Measurements from ENCODE around the gene CBX1. TPM values are rescaled to one million over a fixed set of nuclear protein-coding genes. Genes with fewer than 3 reads are reported as not detected.

Gene CBX1
- total and polyA plus RNA-seq, 2 of the 13 experiments (the other 11 are each of a cell fraction or from before 2014, with no cell fraction given) = 17.8 to 108 TPM

DNA sequence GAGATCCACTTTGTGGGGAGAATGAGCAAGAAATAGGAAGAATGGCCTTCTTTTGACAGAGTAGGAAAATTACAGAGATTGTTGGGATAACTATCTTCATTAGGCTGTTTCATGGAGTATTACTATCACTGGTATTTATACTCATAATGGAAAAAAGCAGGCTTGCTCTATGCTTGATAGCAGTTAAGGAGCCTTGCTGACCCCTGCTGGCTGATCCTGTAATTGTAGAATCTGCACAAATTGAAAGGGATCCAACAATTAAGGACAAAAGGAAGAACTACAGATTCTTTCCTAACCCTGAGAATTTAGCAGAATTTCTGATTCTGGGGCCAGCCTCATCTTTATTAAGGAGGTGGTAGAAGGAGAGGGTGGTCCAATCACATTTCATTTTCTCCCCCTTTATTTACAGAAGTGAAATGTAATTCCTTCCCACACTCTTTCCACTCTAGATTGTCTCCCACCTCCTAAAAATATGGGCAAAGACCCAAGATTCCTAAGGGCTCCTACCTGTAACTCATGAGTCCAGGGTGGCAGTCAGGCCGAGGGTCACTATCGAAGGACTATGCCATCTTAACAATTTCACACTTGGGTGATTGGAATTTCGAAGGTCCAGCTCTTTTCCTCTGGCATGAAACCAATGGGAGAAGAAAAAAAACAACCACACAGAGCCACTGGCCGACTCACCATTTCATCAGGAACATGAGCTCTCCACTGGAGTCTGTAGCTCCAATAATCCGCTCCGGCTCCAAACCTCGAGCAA, 26.8 kb downstream of the CBX1 start:
- Histone ChIP-seq H3K9me3 (ENCODE audit: low read length) (no peaks in the 10 kb centered on the region), H3K9ac (ENCODE audit: insufficient read depth, low read depth, low read length) (no peak overlapping the region), H3K27ac (ENCODE audit: extremely low read length, insufficient read depth, low read length) (no peak overlapping the region), H4K20me1 (ENCODE audit: insufficient read depth, low read length) (peaks cover under 1% of the 10 kb centered on the region; the same call in 1 of the 2 replicates), H3K79me2 (ENCODE audit: insufficient read depth, low read length) (no peaks in the 10 kb centered on the region), H3K4me1 (ENCODE audit: insufficient read depth, low read length) (0 out of 2 replicates have a peak, but pooled peaks cover 8% of the 10 kb centered on the region), H3K36me3 (replicated peaks in 1 of 2; ENCODE audit: control insufficient read depth in 1 of 2, insufficient read depth in 2 of 2, low read length in 2 of 2) (peaks cover 12 to 48% of the 10 kb centered on the region in 2 experiments), H3K27me3 (ENCODE audit: control insufficient read depth in 1 of 2, insufficient read depth in 2 of 2, low read length in 2 of 2) (no peaks in the 10 kb centered on the region), H2AFZ (ENCODE audit: low read length) (no peak overlapping the region), H3K4me2 (ENCODE audit: low read depth, low read length) (no peak overlapping the region), H3K4me3 (replicated peaks in 1 of 3; ENCODE audit: insufficient read depth in 1 of 3, low read depth in 2 of 3, low read length in 3 of 3) (no peak overlapping the region)
- FAIRE-seq (peak; percentile 67), ATAC-seq (peak; percentile 86), DNase-seq (ENCODE audit: low spot score) (peak; percentile 75)
- intact Hi-C loops (cut with micrococcal nuclease; ENCODE audit: unreplicated experiment) (loop anchor here (1.0 to 2.0 kb wide), 3 partner anchors 22 to 49 kb away; partner anchors contain the start of gene COPZ2), in situ Hi-C loops (cut with HindIII; ENCODE audit: extremely low pct_ligation_motif_present, low pct_unique_long_range_greater_than_20kb) (loop anchor here (5.0 kb wide), 1 partner anchor 47 kb away; no protein-coding TSS in a partner anchor)
- CTCF ChIA-PET (ENCODE audit: low intra/inter-chr PET ratio, low total read pairs) = interaction anchor here (0.7 to 5.4 kb wide), 6 partner anchors 10 to 64 kb away, joined by 3 to 127 read pairs (median 6); partner anchors contain the start of genes COPZ2 and NFE2L1
- POLR2A ChIA-PET = interaction anchor here (3.4 kb wide), 1 partner anchor 26 kb away, joined by 15 read pairs; the partner anchor contains the start of gene NFE2L1
- no TSS peak for BruUV-seq (replicated peaks)
- WGBS (ENCODE audit: low lambda C conversion rate) = 86% methylated on average over 7 of the region's 7 CpGs
- TF ChIP-seq ZNF672 (CRISPR knock-in tag; IDR thresholded peaks at IDR 0.05) = no peak
- TF ChIP-seq SAP130 (CRISPR knock-in tag; IDR thresholded peaks at IDR 0.05; ENCODE audit: low read depth) = peak; percentile 46; the same call in 1 of the 2 replicates
- TF ChIP-seq SMC3 (IDR thresholded peaks at IDR 0.05; ENCODE audit: low read length) = peak; percentile 98
- TF ChIP-seq, protein P1, sequence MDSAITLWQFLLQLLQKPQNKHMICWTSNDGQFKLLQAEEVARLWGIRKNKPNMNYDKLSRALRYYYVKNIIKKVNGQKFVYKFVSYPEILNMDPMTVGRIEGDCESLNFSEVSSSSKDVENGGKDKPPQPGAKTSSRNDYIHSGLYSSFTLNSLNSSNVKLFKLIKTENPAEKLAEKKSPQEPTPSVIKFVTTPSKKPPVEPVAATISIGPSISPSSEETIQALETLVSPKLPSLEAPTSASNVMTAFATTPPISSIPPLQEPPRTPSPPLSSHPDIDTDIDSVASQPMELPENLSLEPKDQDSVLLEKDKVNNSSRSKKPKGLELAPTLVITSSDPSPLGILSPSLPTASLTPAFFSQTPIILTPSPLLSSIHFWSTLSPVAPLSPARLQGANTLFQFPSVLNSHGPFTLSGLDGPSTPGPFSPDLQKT (CRISPR knock-in tag; IDR thresholded peaks at IDR 0.05; ENCODE audit: borderline replicate concordance) = no peak
- TF ChIP-seq ERF (CRISPR knock-in tag; IDR thresholded peaks at IDR 0.05) = peak; percentile 57; the same call in 1 of the 2 replicates
- TF ChIP-seq RAD21 (CRISPR knock-in tag; IDR thresholded peaks at IDR 0.05) = peak; percentile 89
- TF ChIP-seq GATAD1 (CRISPR knock-in tag; IDR thresholded peaks at IDR 0.05) = 0 out of 2 replicates have a peak, but pooled peaks have one; percentile 28
- TF ChIP-seq JARID2 (CRISPR knock-in tag; IDR thresholded peaks at IDR 0.05; ENCODE audit: insufficient replicate concordance) = no peak
- TF ChIP-seq GATAD2A (CRISPR knock-in tag; IDR thresholded peaks at IDR 0.05) = 0 out of 2 replicates have a peak, but pooled peaks have one; percentile 30
- TF ChIP-seq ZNF331 (CRISPR knock-in tag; IDR thresholded peaks at IDR 0.05) = 0 out of 2 replicates have a peak, but pooled peaks have one; percentile 17
- no peak for TF ChIP-seq NBN (conservative IDR thresholded peaks at IDR 0.05)
- TF ChIP-seq IRF2 (CRISPR knock-in tag; IDR thresholded peaks at IDR 0.05) = peak; percentile 38; the same call in 1 of the 2 replicates
- no peak for TF ChIP-seq KLF9 (CRISPR knock-in tag; IDR thresholded peaks at IDR 0.05; ENCODE audit: low read depth)
- TF ChIP-seq, protein P2, sequence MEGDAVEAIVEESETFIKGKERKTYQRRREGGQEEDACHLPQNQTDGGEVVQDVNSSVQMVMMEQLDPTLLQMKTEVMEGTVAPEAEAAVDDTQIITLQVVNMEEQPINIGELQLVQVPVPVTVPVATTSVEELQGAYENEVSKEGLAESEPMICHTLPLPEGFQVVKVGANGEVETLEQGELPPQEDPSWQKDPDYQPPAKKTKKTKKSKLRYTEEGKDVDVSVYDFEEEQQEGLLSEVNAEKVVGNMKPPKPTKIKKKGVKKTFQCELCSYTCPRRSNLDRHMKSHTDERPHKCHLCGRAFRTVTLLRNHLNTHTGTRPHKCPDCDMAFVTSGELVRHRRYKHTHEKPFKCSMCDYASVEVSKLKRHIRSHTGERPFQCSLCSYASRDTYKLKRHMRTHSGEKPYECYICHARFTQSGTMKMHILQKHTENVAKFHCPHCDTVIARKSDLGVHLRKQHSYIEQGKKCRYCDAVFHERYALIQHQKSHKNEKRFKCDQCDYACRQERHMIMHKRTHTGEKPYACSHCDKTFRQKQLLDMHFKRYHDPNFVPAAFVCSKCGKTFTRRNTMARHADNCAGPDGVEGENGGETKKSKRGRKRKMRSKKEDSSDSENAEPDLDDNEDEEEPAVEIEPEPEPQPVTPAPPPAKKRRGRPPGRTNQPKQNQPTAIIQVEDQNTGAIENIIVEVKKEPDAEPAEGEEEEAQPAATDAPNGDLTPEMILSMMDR (CRISPR knock-in tag; IDR thresholded peaks at IDR 0.05) = peak; percentile 87
- TF ChIP-seq KLF16 (CRISPR knock-in tag; IDR thresholded peaks at IDR 0.05) = peak in 1 of 2 experiments; percentile 34; a peak in 1 of 4 replicates
- TF ChIP-seq, protein P3, sequence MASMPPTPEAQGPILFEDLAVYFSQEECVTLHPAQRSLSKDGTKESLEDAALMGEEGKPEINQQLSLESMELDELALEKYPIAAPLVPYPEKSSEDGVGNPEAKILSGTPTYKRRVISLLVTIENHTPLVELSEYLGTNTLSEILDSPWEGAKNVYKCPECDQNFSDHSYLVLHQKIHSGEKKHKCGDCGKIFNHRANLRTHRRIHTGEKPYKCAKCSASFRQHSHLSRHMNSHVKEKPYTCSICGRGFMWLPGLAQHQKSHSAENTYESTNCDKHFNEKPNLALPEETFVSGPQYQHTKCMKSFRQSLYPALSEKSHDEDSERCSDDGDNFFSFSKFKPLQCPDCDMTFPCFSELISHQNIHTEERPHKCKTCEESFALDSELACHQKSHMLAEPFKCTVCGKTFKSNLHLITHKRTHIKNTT (CRISPR knock-in tag; IDR thresholded peaks at IDR 0.05) = no peak
- 0 out of 2 replicates have a peak, but pooled peaks have one; percentile 21 for TF ChIP-seq CC2D1A (CRISPR knock-in tag; IDR thresholded peaks at IDR 0.05)
- no peak for TF ChIP-seq ZNF543 (CRISPR knock-in tag; IDR thresholded peaks at IDR 0.05)
- TF ChIP-seq ZNF354B (CRISPR knock-in tag; IDR thresholded peaks at IDR 0.05) = no peak
- peak; percentile 92 for TF ChIP-seq STAG1 (CRISPR knock-in tag; IDR thresholded peaks at IDR 0.05)
